NT2/D1 (cell line): ENCODE results near the gene PHF21B.

ENCODE experiments used
- SUZ12 ChIP-seq: IDR thresholded peaks from 2 replicates; pipeline ENCODE4 v1.6.1; 2011; ENCODE audit not compliant: insufficient read length, insufficient read depth; ENCODE audit errors: extremely low read depth
- YY1 ChIP-seq: IDR thresholded peaks from 2 replicates; pipeline ENCODE4 v1.6.1; 2011; ENCODE audit not compliant: insufficient read length, insufficient read depth

DNA sequence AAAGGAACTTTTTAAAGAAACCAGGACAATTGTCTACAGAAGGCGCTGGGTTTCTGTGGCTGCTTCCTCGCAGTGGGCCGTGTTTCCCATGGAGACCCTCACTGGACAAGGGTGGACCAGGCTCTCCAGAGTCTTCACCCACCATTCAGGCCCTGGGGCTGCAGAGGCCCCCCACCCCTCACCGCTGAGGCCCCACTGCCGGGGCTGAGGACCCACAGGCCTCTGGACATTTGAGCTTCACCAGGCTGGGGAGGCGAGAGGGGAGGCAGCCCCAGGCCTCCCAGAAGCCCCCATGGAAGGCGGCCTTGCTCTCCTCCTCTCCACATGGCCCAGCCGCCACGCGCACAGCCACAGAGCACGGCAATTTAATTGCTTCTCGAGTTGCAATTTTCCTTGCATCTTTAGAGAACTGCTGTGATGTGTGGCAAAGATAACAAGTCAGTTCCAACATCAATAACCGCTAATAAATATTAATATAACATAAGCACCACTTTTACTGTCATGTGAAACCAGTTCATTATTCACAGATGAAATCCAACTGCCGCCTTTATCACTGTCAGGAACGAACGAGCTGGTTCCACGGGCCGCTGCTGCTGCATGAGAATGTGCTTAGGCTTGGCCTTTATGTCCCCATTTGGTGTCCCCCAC is 81.0 kb downstream of the PHF21B start:
- no peak for TF ChIP-seq SUZ12
- TF ChIP-seq YY1: no peak
